GM19438 (cell line): Measurements from ENCODE around the gene REXO1.
"Not testable (repeated sequence)": the region's sequence is repeated elsewhere in the genome, so short reads cannot be mapped to it uniquely, and the experiment has no call there.

Experiments
- ATAC-seq: cut with Tn5 transposase; IDR thresholded peaks from one replicate; pipeline ENCODE4 v1.9.1; 2021; ENCODE audit warnings: low read depth; ENCODE audit not compliant: unreplicated experiment

REXO1 gene

GRCh38 chr19:1848399-1849131 lies at the start of gene REXO1:
TSS of gene REXO1 (minus strand) at chr19:1848483. CDS start at chr19:1848358, 125 bp downstream.
- peak; percentile 57 for ATAC-seq

- no peak for ATAC-seq
Observed at GRCh38 chr19:1896508-1896907, 48.2 kb upstream of the REXO1 start.

GRCh38 chr19:1893791-1894190 lies 45.5 kb upstream of the REXO1 start:
- no peak for ATAC-seq

GRCh38 chr19:1889907-1890306 lies 41.6 kb upstream of the REXO1 start:
- no peak for ATAC-seq

- no peak for ATAC-seq
Observed at GRCh38 chr19:1888385-1888784, 40.1 kb upstream of the REXO1 start.

GRCh38 chr19:1886360-1886759 lies 38.1 kb upstream of the REXO1 start:
- not testable (repeated sequence) for ATAC-seq

GRCh38 chr19:1885398-1886119 lies 37.3 kb upstream of the REXO1 start, which contains the start of gene ABHD17A:
TSS of gene ABHD17A (minus strand) at chr19:1885496. CDS start at chr19:1881566, 3,930 bp downstream.
- ATAC-seq: not testable (repeated sequence)

- no peak for ATAC-seq
Observed at GRCh38 chr19:1884719-1885334, 36.5 kb upstream of the REXO1 start.

- ATAC-seq: no peak
Observed at GRCh38 chr19:1884291-1884718, 36.0 kb upstream of the REXO1 start.

GRCh38 chr19:1883784-1884183 lies 35.5 kb upstream of the REXO1 start:
- ATAC-seq: no peak

GRCh38 chr19:1882786-1883692 lies 34.8 kb upstream of the REXO1 start:
- ATAC-seq: no peak

- ATAC-seq: no peak
Observed at GRCh38 chr19:1882089-1882785, 34.0 kb upstream of the REXO1 start.

- not testable (repeated sequence) for ATAC-seq
Observed at GRCh38 chr19:1881393-1882088, 33.3 kb upstream of the REXO1 start.

GRCh38 chr19:1880611-1881392 lies 32.5 kb upstream of the REXO1 start:
- ATAC-seq: no peak

GRCh38 chr19:1879982-1880381 lies 31.7 kb upstream of the REXO1 start:
- ATAC-seq: not testable (repeated sequence)

GRCh38 chr19:1878583-1878982 lies 30.3 kb upstream of the REXO1 start:
- ATAC-seq: not testable (repeated sequence)

- ATAC-seq: not testable (repeated sequence)
Observed at GRCh38 chr19:1877280-1877660, 29.0 kb upstream of the REXO1 start.

GRCh38 chr19:1876496-1877279 lies 28.4 kb upstream of the REXO1 start:
- not testable (repeated sequence) for ATAC-seq
